ENCODE results near the gene COL1A1. TPM values are rescaled to one million over a fixed set of nuclear protein-coding genes. Genes with fewer than 3 reads are reported as not detected.

COL1A1 gene
- total RNA-seq, 1 experiment from 2014 or later, result 23.4 TPM

- BruUV-seq (replicated peaks), result no TSS peak
- no peak overlapping the region for H3K4me3 Mint-ChIP-seq (ENCODE audit: unreplicated experiment)
- Histone ChIP-seq H3K9me3 (no peaks in the 10 kb centered on the region), H3K27me3 (replicated peaks; ENCODE audit: control insufficient read depth, insufficient read depth, low read length) (no peaks in the 10 kb centered on the region), H3K4me3 (ENCODE audit: low read depth, low read length) (no peak overlapping the region), H3K4me1 (peaks cover 3% of the 10 kb centered on the region; the same call in 1 of the 2 replicates), H3K36me3 (ENCODE audit: control insufficient read depth, insufficient read depth, low read length) (no peaks in the 10 kb centered on the region)
- ChIA-PET CTCF (interaction anchor here (0.6 to 2.8 kb wide), 2 partner anchors 11 to 292 kb away, joined by 4 to 34 read pairs; no protein-coding TSS in a partner anchor), POLR2A (no interaction called here)
- no peaks in the 10 kb centered on the region for H3K9me3 Mint-ChIP-seq (ENCODE audit: unreplicated experiment)
- no peak for DNase-seq
- peaks cover 7% of the 10 kb centered on the region for H3K4me1 Mint-ChIP-seq (ENCODE audit: low read depth, unreplicated experiment)
- no peak for TF ChIP-seq CTCF (IDR thresholded peaks at IDR 0.05; ENCODE audit: insufficient read depth in 1 of 2, low read depth in 1 of 2, low read length in 1 of 2, severe bottlenecking in 1 of 2, unreplicated experiment in 1 of 2)
- no peaks in the 10 kb centered on the region for H3K36me3 Mint-ChIP-seq (ENCODE audit: insufficient read depth, unreplicated experiment)
- intact Hi-C loops (cut with micrococcal nuclease; ENCODE audit: unreplicated experiment), result no loop called here
- no peak overlapping the region for H3K27ac Mint-ChIP-seq (ENCODE audit: unreplicated experiment)
- no peaks in the 10 kb centered on the region for H3K27me3 Mint-ChIP-seq (ENCODE audit: insufficient read depth, unreplicated experiment)
These were observed 34.1 kb downstream of the COL1A1 start for GRCh38 chr17:50167371-50167770.

GRCh38 chr17:50166518-50167181, 34.8 kb downstream of the COL1A1 start:
- Histone ChIP-seq H3K36me3 (ENCODE audit: control insufficient read depth, insufficient read depth, low read length) (no peaks in the 10 kb centered on the region), H3K4me1 (peaks cover 7% of the 10 kb centered on the region; the same call in 1 of the 2 replicates), H3K4me3 (ENCODE audit: low read depth, low read length) (no peak overlapping the region), H3K9me3 (no peaks in the 10 kb centered on the region), H3K27me3 (replicated peaks; ENCODE audit: control insufficient read depth, insufficient read depth, low read length) (no peaks in the 10 kb centered on the region)
- no peak for TF ChIP-seq CTCF (IDR thresholded peaks at IDR 0.05; ENCODE audit: insufficient read depth in 1 of 2, low read depth in 1 of 2, low read length in 1 of 2, severe bottlenecking in 1 of 2, unreplicated experiment in 1 of 2)
- POLR2A ChIA-PET, result no interaction called here
- H3K4me1 Mint-ChIP-seq (ENCODE audit: low read depth, unreplicated experiment), result peaks cover 10% of the 10 kb centered on the region
- peaks cover 2% of the 10 kb centered on the region for H3K27me3 Mint-ChIP-seq (ENCODE audit: insufficient read depth, unreplicated experiment)
- no peaks in the 10 kb centered on the region for H3K36me3 Mint-ChIP-seq (ENCODE audit: insufficient read depth, unreplicated experiment)
- no peak overlapping the region for H3K27ac Mint-ChIP-seq (ENCODE audit: unreplicated experiment)
- H3K9me3 Mint-ChIP-seq (ENCODE audit: unreplicated experiment), result no peaks in the 10 kb centered on the region
- no peak for DNase-seq
- CTCF ChIA-PET, result interaction anchor here (0.6 to 2.1 kb wide), 8 partner anchors 10 to 301 kb away, joined by 3 to 6 read pairs (median 4); no protein-coding TSS in a partner anchor
- no TSS peak for BruUV-seq (replicated peaks)
- intact Hi-C loops (cut with micrococcal nuclease; ENCODE audit: unreplicated experiment), result no loop called here
- no peak overlapping the region for H3K4me3 Mint-ChIP-seq (ENCODE audit: unreplicated experiment)

GRCh38 chr17:50165867-50166517, 35.4 kb downstream of the COL1A1 start, which contains the start of gene SGCA:
Gene SGCA (plus strand): TSS chr17:50166005. CDS start chr17:50166041, 36 bp downstream.
- no peaks in the 10 kb centered on the region for H3K36me3 Mint-ChIP-seq (ENCODE audit: insufficient read depth, unreplicated experiment)
- ChIA-PET CTCF (interaction anchor here (0.7 to 2.1 kb wide), 10 partner anchors 11 to 300 kb away, joined by 3 to 6 read pairs (median 4); no protein-coding TSS in a partner anchor), POLR2A (no interaction called here)
- Histone ChIP-seq H3K4me1 (peaks cover 11% of the 10 kb centered on the region), H3K4me3 (ENCODE audit: low read depth, low read length) (no peak within 1 kb of the TSS), H3K27me3 (replicated peaks; ENCODE audit: control insufficient read depth, insufficient read depth, low read length) (no peaks in the 10 kb centered on the region), H3K36me3 (ENCODE audit: control insufficient read depth, insufficient read depth, low read length) (no peaks in the 10 kb centered on the region), H3K9me3 (no peaks in the 10 kb centered on the region)
- BruUV-seq (replicated peaks), result no TSS peak
- H3K4me1 Mint-ChIP-seq (ENCODE audit: low read depth, unreplicated experiment), result peaks cover 16% of the 10 kb centered on the region
- TF ChIP-seq CTCF (IDR thresholded peaks at IDR 0.05; ENCODE audit: insufficient read depth in 1 of 2, low read depth in 1 of 2, low read length in 1 of 2, severe bottlenecking in 1 of 2, unreplicated experiment in 1 of 2), result no peak
- no peak for DNase-seq
- intact Hi-C loops (cut with micrococcal nuclease; ENCODE audit: unreplicated experiment), result no loop called here
- peaks cover 3% of the 10 kb centered on the region for H3K27me3 Mint-ChIP-seq (ENCODE audit: insufficient read depth, unreplicated experiment)
- H3K27ac Mint-ChIP-seq (ENCODE audit: unreplicated experiment), result no peak within 1 kb of the TSS
- H3K4me3 Mint-ChIP-seq (ENCODE audit: unreplicated experiment), result no peak within 1 kb of the TSS
- H3K9me3 Mint-ChIP-seq (ENCODE audit: unreplicated experiment), result no peaks in the 10 kb centered on the region

All from Caco-2 (cell line).